Gastrocnemius medialis (tissue), 4 donors: ENCODE data around the gene FAM3D.

Source experiments
- CTCF ChIP-seq, 5 experiments: fragments of 450-650 bp in 3 of 5; fragments of 200-600 bp in 2 of 5; sonication (generic) in 2 of 5; IDR thresholded peaks in 4 of 5; conservative IDR thresholded peaks in 1 of 5; 1 replicate in 4 of 5; 2 replicates in 1 of 5; pipeline ENCODE4 v1.5.1; 2016 to 2019; ENCODE audit warnings: antibody characterized with exemption in 5 of 5, mild to moderate bottlenecking in 3 of 5, moderate library complexity in 3 of 5
- POLR2A ChIP-seq, 2 donors: fragments of 450-650 bp; IDR thresholded peaks; one replicate each; pipeline ENCODE4 v1.6.1; 2017; ENCODE audit warnings: antibody characterized with exemption in 2 of 2, mild to moderate bottlenecking in 2 of 2, moderate library complexity in 2 of 2

DNA sequence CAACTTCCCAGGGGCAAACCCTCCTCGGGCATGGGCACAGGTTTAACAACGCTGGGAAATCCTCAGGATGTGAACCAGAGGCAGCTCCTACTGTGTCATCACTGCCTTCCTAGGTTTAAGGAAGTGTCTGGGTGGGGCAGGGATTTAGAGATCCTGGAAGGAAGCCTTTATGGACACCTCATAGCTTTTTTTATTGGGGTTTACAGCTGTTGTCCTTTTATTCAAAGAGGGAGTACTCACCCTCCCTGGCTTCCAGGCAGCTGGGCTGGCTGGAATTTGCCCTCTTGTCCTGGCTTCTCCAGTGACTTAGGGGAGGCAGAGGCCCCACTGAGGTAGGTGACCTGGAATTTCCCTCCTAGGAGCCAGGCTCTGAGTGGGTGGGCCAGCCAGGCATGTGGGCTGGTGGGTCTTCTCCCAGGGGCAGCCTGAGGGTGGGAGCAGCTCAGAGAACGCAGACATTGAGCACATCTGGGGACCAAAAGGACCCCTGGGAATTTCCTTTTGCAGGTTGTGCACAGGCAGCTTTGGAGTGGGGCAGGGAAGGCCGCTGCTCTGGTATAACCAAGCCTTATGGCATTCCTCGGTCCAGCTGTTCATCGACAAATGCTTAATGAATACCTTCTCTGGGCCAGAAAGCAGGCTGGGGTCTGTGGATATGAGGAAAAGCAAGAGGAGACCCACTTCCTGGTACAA lies 13.5 kb upstream of the FAM3D start:
- TF ChIP-seq POLR2A (IDR thresholded peaks at IDR 0.05), result no peak
- TF ChIP-seq CTCF (IDR thresholded peaks at IDR 0.05 in 4 of 5, conservative IDR thresholded peaks at IDR 0.05 in 1 of 5), result no peak
